CD4-positive, alpha-beta memory T cell (primary cell): Measurements from ENCODE around the gene TPGS2. TPM values are rescaled to one million over a fixed set of nuclear protein-coding genes. Genes with fewer than 3 reads are reported as not detected.
"Not testable (repeated sequence)": the region's sequence is repeated elsewhere in the genome, so short reads cannot be mapped to it uniquely, and the experiment has no call there.

ENCODE experiments used
- CTCF ChIA-PET: fragments of 350-600 bp; sonication (Branson Sonifier 250); formaldehyde crosslinking; loops from one replicate; lab custom pipeline; 2021; ENCODE audit warnings: inconsistent platforms; ENCODE audit not compliant: partially characterized antibody; lab: Charles Lee
- POLR2A ChIA-PET: fragments of 350-600 bp; sonication (Branson Sonifier 250); formaldehyde crosslinking; loops from one replicate; lab custom pipeline; 2021; ENCODE audit not compliant: partially characterized antibody; lab: Charles Lee
- DNase-seq, 5 donors: peaks; one replicate each; pipeline versions ENCODE4 v3.0.0 to v3.0.0-alpha.2; 2020 to 2022; ENCODE audit warnings: mixed read lengths in 1 of 5
- H3K27ac ChIP-seq: one replicate; pipeline ENCODE4 v1.7.0; 2013; ENCODE audit warnings: low read depth, low read length
- H3K27me3 ChIP-seq: 2 replicates; pipeline ENCODE4 v1.7.0; 2013; ENCODE audit warnings: mild to moderate bottlenecking, low read length, moderate library complexity; ENCODE audit not compliant: insufficient read depth
- H3K36me3 ChIP-seq: 2 replicates; pipeline ENCODE4 v1.7.0; 2013; ENCODE audit warnings: mild to moderate bottlenecking, low read length, moderate library complexity; ENCODE audit not compliant: insufficient read depth
- H3K4me1 ChIP-seq: 2 replicates; pipeline ENCODE4 v1.7.0; 2013; ENCODE audit warnings: mild to moderate bottlenecking, low read length, moderate library complexity; ENCODE audit not compliant: insufficient read depth
- H3K4me3 ChIP-seq, 2 donors: one replicate each; pipeline ENCODE4 v1.7.0; 2013; ENCODE audit warnings: low read length in 2 of 2, mild to moderate bottlenecking in 1 of 2
- H3K9me3 ChIP-seq, 2 donors: one replicate each; pipeline ENCODE4 v1.7.0; 2013; ENCODE audit warnings: low read length in 2 of 2, control low read depth in 1 of 2; ENCODE audit not compliant: control insufficient read depth in 1 of 2
- H3K27ac Mint-ChIP-seq, 7 donors: one replicate each; pipeline ENCODE4 v1.8.0; 2020 to 2021; ENCODE audit warnings: mixed read lengths in 7 of 7, mild to moderate bottlenecking in 6 of 7, inconsistent platforms in 3 of 7, moderate library complexity in 3 of 7
- H3K27me3 Mint-ChIP-seq, 2 donors: one replicate each; pipeline ENCODE4 v1.8.0; 2020 to 2021; ENCODE audit warnings: mixed read lengths in 2 of 2
- H3K36me3 Mint-ChIP-seq, 2 donors: one replicate each; pipeline ENCODE4 v1.8.0; 2020 to 2021; ENCODE audit warnings: mixed read lengths in 2 of 2, inconsistent platforms in 1 of 2, mild to moderate bottlenecking in 1 of 2
- H3K4me1 Mint-ChIP-seq, 4 donors: one replicate each; pipeline ENCODE4 v1.8.0; 2020 to 2021; ENCODE audit warnings: mixed read lengths in 4 of 4, mild to moderate bottlenecking in 1 of 4
- H3K4me3 Mint-ChIP-seq, 8 donors: one replicate each; pipeline ENCODE4 v1.8.0; 2020 to 2021; ENCODE audit warnings: mixed read lengths in 8 of 8, mild to moderate bottlenecking in 7 of 8, moderate library complexity in 6 of 8, inconsistent platforms in 3 of 8
- H3K9me3 Mint-ChIP-seq, 8 donors: one replicate each; pipeline ENCODE4 v1.8.0; 2020 to 2021; ENCODE audit warnings: mixed read lengths in 8 of 8, mild to moderate bottlenecking in 5 of 8, inconsistent platforms in 3 of 8, moderate library complexity in 1 of 8
- intact Hi-C: fragments of 100-400 bp; cut with micrococcal nuclease; formaldehyde crosslinking; loops from one replicate; pipeline ENCODE4 v1.15.1; 2023
- polyA plus RNA-seq, 2 donors: library from polyadenylated mRNA; unstranded; fragments of 300-500 nt; fragmentation: Illumina TruSeq; gene quantifications; one replicate each; pipeline ENCODE4 v1.2.3, GENCODE V29; 2021
- total RNA-seq, 2 experiments: library from RNA; stranded (reverse); gene quantifications; one replicate each; pipeline ENCODE4 v1.2.3, GENCODE V29; 2021

TPGS2 gene
- 10 to 100 TPM; 51.6 to 54.7 TPM for total RNA-seq
- polyA plus RNA-seq: 10 to 100 TPM; 69.5 to 75.3 TPM

- H3K4me3 ChIP-seq: peak within 1 kb of the TSS; percentile 94 to 99
- intact Hi-C loops: loop anchor here (1.0 to 5.0 kb wide), 4 partner anchors 16 to 856 kb away; partner anchors contain the start of genes ELP2, RMP24, RPRD1A and SLC39A6
- peaks cover 22 to 55% (median 36%) of the 10 kb centered on the region in 4 donors for H3K4me1 Mint-ChIP-seq
Observed at GRCh38 chr18:36828630-36829361, at the start of gene TPGS2, which contains the start of gene KIAA1328. TSS of gene TPGS2 (minus strand) at chr18:36829002. CDS start at chr18:36828767, 235 bp downstream. TSS of gene KIAA1328 (plus strand) at chr18:36829127. CDS start at chr18:36829139, 12 bp downstream.

GRCh38 chr18:36873826-36874225, 45.0 kb upstream of the TPGS2 start:
- DNase-seq, H3K4me1 Mint-ChIP-seq, H3K4me3 Mint-ChIP-seq, H3K27me3 Mint-ChIP-seq, H3K4me3 ChIP-seq, H3K4me1 ChIP-seq, POLR2A ChIA-PET, H3K9me3 ChIP-seq, CTCF ChIA-PET, H3K36me3 ChIP-seq, H3K27me3 ChIP-seq, H3K27ac ChIP-seq, H3K27ac Mint-ChIP-seq, intact Hi-C loops: not testable (repeated sequence)
- Mint-ChIP-seq H3K9me3 (peaks cover 0 to 24% (median 11%) of the 10 kb centered on the region in 8 donors), H3K36me3 (peaks cover 52 to 69% of the 10 kb centered on the region in 2 donors)

More at GRCh38 chr18:36828630-36829361, at the start of gene TPGS2, which contains the start of gene KIAA1328:
- Histone ChIP-seq H3K27me3 (no peaks in the 10 kb centered on the region), H3K4me1 (peaks cover 26% of the 10 kb centered on the region), H3K9me3 (no peaks in the 10 kb centered on the region), H3K27ac (peak within 1 kb of the TSS; percentile 82), H3K36me3 (no peaks in the 10 kb centered on the region)
- peaks cover 0 to 11% of the 10 kb centered on the region in 2 donors for H3K36me3 Mint-ChIP-seq
- peak within 1 kb of the TSS; percentile 84 to 97 (median 90) for H3K4me3 Mint-ChIP-seq
- ChIA-PET CTCF (interaction anchor here (0.7 to 4.4 kb wide), 7 partner anchors 10 to 1801 kb away, joined by 3 to 22 read pairs (median 5); no protein-coding TSS in a partner anchor), POLR2A (interaction anchor here (0.7 to 1.8 kb wide), 10 partner anchors 10 to 1539 kb away, joined by 3 to 12 read pairs (median 4); partner anchors contain the start of genes INO80C, RMP24, SLC39A6 and ZSCAN30)
- H3K27ac Mint-ChIP-seq: peak within 1 kb of the TSS; percentile 80 to 96 (median 94)
- no peaks in the 10 kb centered on the region for H3K9me3 Mint-ChIP-seq
- H3K27me3 Mint-ChIP-seq: no peaks in the 10 kb centered on the region
- peak; percentile 85 to 91 (median 90) for DNase-seq

- Mint-ChIP-seq H3K4me1 (peaks cover 0 to 3% (median 0%) of the 10 kb centered on the region in 4 donors), H3K36me3 (peaks cover 46 to 58% of the 10 kb centered on the region in 2 donors), H3K9me3 (peaks cover 0 to 18% (median 8%) of the 10 kb centered on the region in 8 donors), H3K4me3 (no peak overlapping the region), H3K27me3 (no peaks in the 10 kb centered on the region), H3K27ac (no peak overlapping the region)
- DNase-seq: no peak
- Histone ChIP-seq H3K4me1 (no peaks in the 10 kb centered on the region), H3K36me3 (no peaks in the 10 kb centered on the region), H3K27ac (no peak overlapping the region), H3K4me3 (no peak overlapping the region), H3K27me3 (no peaks in the 10 kb centered on the region), H3K9me3 (no peaks in the 10 kb centered on the region)
- CTCF ChIA-PET: no interaction called here
- POLR2A ChIA-PET: no interaction called here
- intact Hi-C loops: no loop called here
Observed at GRCh38 chr18:36872329-36872728, 43.5 kb upstream of the TPGS2 start.

- POLR2A ChIA-PET: no interaction called here
Observed at GRCh38 chr18:36871801-36872200, 43.0 kb upstream of the TPGS2 start.

GRCh38 chr18:36867056-36867455, 38.3 kb upstream of the TPGS2 start:
- H3K4me3 Mint-ChIP-seq: no peak overlapping the region
- Histone ChIP-seq H3K9me3 (no peaks in the 10 kb centered on the region), H3K4me1 (no peaks in the 10 kb centered on the region), H3K27me3 (no peaks in the 10 kb centered on the region), H3K4me3 (no peak overlapping the region), H3K27ac (no peak overlapping the region), H3K36me3 (no peaks in the 10 kb centered on the region)
- H3K27me3 Mint-ChIP-seq: no peaks in the 10 kb centered on the region
- peaks cover 0 to 5% (median under 1%) of the 10 kb centered on the region in 4 donors for H3K4me1 Mint-ChIP-seq
- DNase-seq: no peak
- H3K9me3 Mint-ChIP-seq: peaks cover 0 to 3% (median 0%) of the 10 kb centered on the region in 8 donors
- POLR2A ChIA-PET: no interaction called here
- H3K36me3 Mint-ChIP-seq: peaks cover 29 to 59% of the 10 kb centered on the region in 2 donors
- H3K27ac Mint-ChIP-seq: no peak overlapping the region
- CTCF ChIA-PET: no interaction called here
- intact Hi-C loops: no loop called here

More at GRCh38 chr18:36871801-36872200, 43.0 kb upstream of the TPGS2 start:
- DNase-seq: no peak
- CTCF ChIA-PET: no interaction called here
- H3K36me3 ChIP-seq: no peaks in the 10 kb centered on the region
- intact Hi-C loops: no loop called here
- no peak overlapping the region for H3K4me3 ChIP-seq
- Mint-ChIP-seq H3K27ac (no peak overlapping the region), H3K36me3 (peaks cover 43 to 56% of the 10 kb centered on the region in 2 donors), H3K4me3 (no peak overlapping the region), H3K9me3 (peaks cover 0 to 18% (median 8%) of the 10 kb centered on the region in 8 donors), H3K4me1 (peaks cover 0 to 3% (median 0%) of the 10 kb centered on the region in 4 donors), H3K27me3 (no peaks in the 10 kb centered on the region)
- H3K27ac ChIP-seq: no peak overlapping the region
- H3K27me3 ChIP-seq: no peaks in the 10 kb centered on the region
- H3K4me1 ChIP-seq: no peaks in the 10 kb centered on the region
- no peaks in the 10 kb centered on the region for H3K9me3 ChIP-seq

- Mint-ChIP-seq H3K27ac (no peak overlapping the region), H3K9me3 (no peaks in the 10 kb centered on the region), H3K27me3 (no peaks in the 10 kb centered on the region), H3K4me3 (no peak overlapping the region), H3K4me1 (peaks cover 0 to 5% (median 0%) of the 10 kb centered on the region in 4 donors), H3K36me3 (peaks cover 22 to 58% of the 10 kb centered on the region in 2 donors)
- H3K27me3 ChIP-seq: no peaks in the 10 kb centered on the region
- CTCF ChIA-PET: no interaction called here
- DNase-seq: no peak
- H3K36me3 ChIP-seq: no peaks in the 10 kb centered on the region
- no peaks in the 10 kb centered on the region for H3K9me3 ChIP-seq
- POLR2A ChIA-PET: no interaction called here
- no peaks in the 10 kb centered on the region for H3K4me1 ChIP-seq
- intact Hi-C loops: no loop called here
- H3K27ac ChIP-seq: no peak overlapping the region
- no peak overlapping the region for H3K4me3 ChIP-seq
Observed at GRCh38 chr18:36862182-36862581, 33.4 kb upstream of the TPGS2 start.

- POLR2A ChIA-PET: no interaction called here
- Histone ChIP-seq H3K27ac (no peak overlapping the region), H3K4me3 (no peak overlapping the region), H3K36me3 (no peaks in the 10 kb centered on the region), H3K27me3 (no peaks in the 10 kb centered on the region), H3K9me3 (no peaks in the 10 kb centered on the region), H3K4me1 (no peaks in the 10 kb centered on the region)
- DNase-seq: no peak
- intact Hi-C loops: no loop called here
- no peak overlapping the region for H3K27ac Mint-ChIP-seq
- peaks cover 0 to 2% (median under 1%) of the 10 kb centered on the region in 4 donors for H3K4me1 Mint-ChIP-seq
- no peak overlapping the region for H3K4me3 Mint-ChIP-seq
- peaks cover 2 to 16% (median 7%) of the 10 kb centered on the region in 8 donors for H3K9me3 Mint-ChIP-seq
- CTCF ChIA-PET: no interaction called here
- H3K27me3 Mint-ChIP-seq: no peaks in the 10 kb centered on the region
- H3K36me3 Mint-ChIP-seq: peaks cover 51 to 60% of the 10 kb centered on the region in 2 donors
Observed at GRCh38 chr18:36856815-36857214, 28.0 kb upstream of the TPGS2 start.
